SU-DHL-6 (cell line): Measurements from ENCODE around the gene PLXDC2.

Experiments
- H2AFZ ChIP-seq: fragments of 200-600 bp; sonication (generic); 2 replicates; pipeline ENCODE4 v1.6.1; 2014; ENCODE audit warnings: low read depth, mild to moderate bottlenecking, moderate library complexity, mixed read lengths, antibody characterized with exemption, low read length; ENCODE audit not compliant: severe bottlenecking
- H3F3A ChIP-seq: fragments of 200-600 bp; shearing (Covaris generic); 2 replicates; pipeline ENCODE4 v1.6.0; 2016; ENCODE audit warnings: antibody characterized with exemption, mild to moderate bottlenecking; ENCODE audit not compliant: insufficient read depth
- H3K27ac ChIP-seq: fragments of 200-600 bp; sonication (generic); 2 replicates; pipeline ENCODE4 v1.5.1; 2016; ENCODE audit warnings: low read depth, mild to moderate bottlenecking, low read length, moderate library complexity, mixed read lengths
- H3K27me3 ChIP-seq: fragments of 200-600 bp; sonication (generic), shearing (Covaris generic); 2 replicates; pipeline ENCODE4 v1.6.0; 2014; ENCODE audit warnings: mild to moderate bottlenecking, low read length
- H3K36me3 ChIP-seq: fragments of 200-600 bp; sonication (generic); 2 replicates; pipeline ENCODE4 v1.6.1; 2014; ENCODE audit warnings: mild to moderate bottlenecking, low read length, mixed read lengths
- H3K4me2 ChIP-seq: fragments of 300-600, 200-600 bp; shearing (Covaris generic), sonication (generic); 2 replicates; pipeline ENCODE4 v1.6.0; 2014; ENCODE audit warnings: low read length, low read depth, mild to moderate bottlenecking; ENCODE audit not compliant: poor library complexity, severe bottlenecking
- H3K4me3 ChIP-seq: fragments of 200-600 bp; sonication (generic); 2 replicates; pipeline ENCODE4 v1.5.1; 2014; ENCODE audit warnings: antibody characterized with exemption, low read length, mild to moderate bottlenecking, mixed read lengths; ENCODE audit not compliant: insufficient read depth, poor library complexity, severe bottlenecking
- H3K79me2 ChIP-seq: fragments of 200-600 bp; sonication (generic); 2 replicates; pipeline ENCODE4 v1.6.1; 2014; ENCODE audit warnings: mild to moderate bottlenecking, low read length, moderate library complexity; ENCODE audit not compliant: insufficient read depth
- H3K9ac ChIP-seq: fragments of 200-600 bp; sonication (generic); 2 replicates; pipeline ENCODE4 v1.7.0; 2014; ENCODE audit warnings: mild to moderate bottlenecking, low read length
- H3K9me2 ChIP-seq: fragments of 200-600 bp; sonication (generic); replicated peaks from 2 replicates; pipeline ENCODE4 v1.6.1; 2014; ENCODE audit warnings: low read length; ENCODE audit not compliant: insufficient read depth
- H3K9me3 ChIP-seq: fragments of 200-600 bp; sonication (generic); 2 replicates; pipeline ENCODE4 v1.6.1; 2014; ENCODE audit warnings: low read length, mixed read lengths; ENCODE audit not compliant: insufficient read depth
- H4K20me1 ChIP-seq: fragments of 200-600 bp; sonication (generic); 2 replicates; pipeline ENCODE4 v1.6.1; 2014; ENCODE audit warnings: low read depth, mild to moderate bottlenecking, antibody characterized with exemption, low read length, moderate library complexity, mixed read lengths
- CTCF ChIP-seq: fragments of 200-600 bp; sonication (generic); IDR thresholded peaks from one replicate; pipeline ENCODE4 v1.5.1; 2017; ENCODE audit warnings: antibody characterized with exemption, mild to moderate bottlenecking, low read length, moderate library complexity; ENCODE audit not compliant: insufficient read depth, poor library complexity, severe bottlenecking
- EZH2phosphoT487 ChIP-seq: fragments of 200-600 bp; sonication (generic), shearing (Covaris generic); conservative IDR thresholded peaks from 2 replicates; pipeline ENCODE4 v1.6.1; 2018; ENCODE audit warnings: mild to moderate bottlenecking, antibody characterized with exemption, low read length, moderate library complexity, mixed read lengths

Gene PLXDC2

GRCh38 chr10:19865676-19866075, 49.4 kb downstream of the PLXDC2 start:
- TF ChIP-seq EZH2phosphoT487 (no peak), CTCF (no peak)
- Histone ChIP-seq H3K27ac (no peak overlapping the region), H3K36me3 (no peaks in the 10 kb centered on the region), H3K9me2 (no peaks in the 10 kb centered on the region), H3K79me2 (no peaks in the 10 kb centered on the region), H3K9ac (no peak overlapping the region), H2AFZ (no peak overlapping the region), H3K27me3 (no peaks in the 10 kb centered on the region), H3F3A (no peaks in the 10 kb centered on the region), H3K4me3 (no peak overlapping the region), H4K20me1 (no peaks in the 10 kb centered on the region), H3K4me2 (no peak overlapping the region), H3K9me3 (no peaks in the 10 kb centered on the region)

- H2AFZ ChIP-seq: no peak overlapping the region
- no peaks in the 10 kb centered on the region for H3K9me3 ChIP-seq
- no peak overlapping the region for H3K27ac ChIP-seq
- H3K9me2 ChIP-seq: no peaks in the 10 kb centered on the region
- no peak for TF ChIP-seq EZH2phosphoT487
- no peak for TF ChIP-seq CTCF
- H3K27me3 ChIP-seq: no peaks in the 10 kb centered on the region
- H3K36me3 ChIP-seq: no peaks in the 10 kb centered on the region
- no peaks in the 10 kb centered on the region for H4K20me1 ChIP-seq
- no peak overlapping the region for H3K9ac ChIP-seq
- H3K79me2 ChIP-seq: no peaks in the 10 kb centered on the region
- H3K4me2 ChIP-seq: no peak overlapping the region
- no peak overlapping the region for H3K4me3 ChIP-seq
- H3F3A ChIP-seq: no peaks in the 10 kb centered on the region
Measured at GRCh38 chr10:19869370-19869769, 53.1 kb downstream of the PLXDC2 start.

- H3K27ac ChIP-seq: no peak overlapping the region
- TF ChIP-seq EZH2phosphoT487 (no peak), CTCF (no peak)
Measured at GRCh38 chr10:19872504-19873271, 56.5 kb downstream of the PLXDC2 start.

More at GRCh38 chr10:19872504-19873271, 56.5 kb downstream of the PLXDC2 start:
- Histone ChIP-seq H3K36me3 (no peaks in the 10 kb centered on the region), H3K4me2 (no peak overlapping the region), H3K9me2 (no peaks in the 10 kb centered on the region), H3K9ac (no peak overlapping the region), H3K9me3 (no peaks in the 10 kb centered on the region), H4K20me1 (no peaks in the 10 kb centered on the region), H3K4me3 (no peak overlapping the region), H3K79me2 (no peaks in the 10 kb centered on the region), H2AFZ (no peak overlapping the region), H3F3A (no peaks in the 10 kb centered on the region), H3K27me3 (no peaks in the 10 kb centered on the region)
